IPS-NIHi7 (cell line): Measurements from ENCODE around the gene FTO.
A peak's percentile ranks its signal among the peaks of the same experiment; 100 is the strongest.

Experiments used
- DNase-seq: peaks from one replicate; pipeline ENCODE4 v3.0.0; 2012; ENCODE audit warnings: mixed read lengths; ENCODE audit errors: extremely low spot score

Gene FTO

GRCh38 chr16:54051821-54052220, 347.9 kb downstream of the FTO start:
- DNase-seq = no peak

GRCh38 chr16:54052271-54052670, 348.3 kb downstream of the FTO start:
- DNase-seq = no peak

- no peak for DNase-seq
These were observed 350.2 kb downstream of the FTO start for GRCh38 chr16:54053891-54054820.

GRCh38 chr16:54055191-54055590, 351.2 kb downstream of the FTO start:
- DNase-seq = no peak

- DNase-seq = no peak
These were observed 351.9 kb downstream of the FTO start for GRCh38 chr16:54055864-54056263.

GRCh38 chr16:54056921-54057320, 353.0 kb downstream of the FTO start:
- DNase-seq = no peak

GRCh38 chr16:54059319-54059718, 355.4 kb downstream of the FTO start:
- no peak for DNase-seq

- no peak for DNase-seq
These were observed 356.9 kb downstream of the FTO start for GRCh38 chr16:54060599-54061421.

GRCh38 chr16:54061454-54061853, 357.5 kb downstream of the FTO start:
- no peak for DNase-seq

- peak; percentile 35 for DNase-seq
These were observed 358.7 kb downstream of the FTO start for GRCh38 chr16:54062361-54063278.

GRCh38 chr16:54063279-54063773, 359.4 kb downstream of the FTO start:
- DNase-seq = no peak

GRCh38 chr16:54066451-54067105, 362.6 kb downstream of the FTO start:
- DNase-seq = no peak

- no peak for DNase-seq
These were observed 363.5 kb downstream of the FTO start for GRCh38 chr16:54067322-54068065.

GRCh38 chr16:54068212-54068611, 364.3 kb downstream of the FTO start:
- no peak for DNase-seq

- DNase-seq = no peak
These were observed 365.8 kb downstream of the FTO start for GRCh38 chr16:54069601-54070239.

GRCh38 chr16:54070789-54071343, 366.9 kb downstream of the FTO start:
- no peak for DNase-seq

- DNase-seq = no peak
These were observed 367.6 kb downstream of the FTO start for GRCh38 chr16:54071514-54071913.

- no peak for DNase-seq
These were observed 368.3 kb downstream of the FTO start for GRCh38 chr16:54072237-54072636.

GRCh38 chr16:54073356-54073755, 369.4 kb downstream of the FTO start:
- no peak for DNase-seq
